Measurements from ENCODE around the gene RPL26. TPM values are rescaled to one million over a fixed set of nuclear protein-coding genes. Genes with fewer than 3 reads are reported as not detected.

The RPL26 gene
- total and polyA plus RNA-seq, 2 donors (not counting 1 experiment from before 2014, with no cell fraction given) = 2,663 to 4,116 TPM

GRCh38 chr17:8426094-8426720 lies 43.2 kb upstream of the RPL26 start:
- Histone ChIP-seq H3K79me2 (ENCODE audit: control insufficient read depth, insufficient read depth, low read length) (no peaks in the 10 kb centered on the region), H3K4me3 (replicated peaks in 1 of 4; ENCODE audit: control extremely low read depth in 1 of 4, insufficient read depth in 1 of 4, low read depth in 3 of 4, low read length in 4 of 4) (no peak overlapping the region), H3K27me3 (ENCODE audit: control insufficient read depth, insufficient read depth, low read length) (no peaks in the 10 kb centered on the region), H3K9ac (ENCODE audit: insufficient read depth, low read length) (no peak overlapping the region), H3K4me1 (ENCODE audit: control insufficient read depth, extremely low read depth, insufficient read depth, low read length) (no peaks in the 10 kb centered on the region), H3K9me3 (ENCODE audit: control insufficient read depth, insufficient read depth, low read depth, low read length) (no peaks in the 10 kb centered on the region), H4K20me1 (ENCODE audit: control insufficient read depth, extremely low read depth, insufficient read depth, low read length) (no peaks in the 10 kb centered on the region), H2AFZ (ENCODE audit: low read length) (no peak overlapping the region), H3K4me2 (ENCODE audit: extremely low read depth, insufficient read depth, low read length) (no peak overlapping the region), H3K27ac (ENCODE audit: insufficient read depth, low read length) (no peak overlapping the region), H3K36me3 (ENCODE audit: control insufficient read depth, insufficient read depth, low read length) (no peaks in the 10 kb centered on the region)
- no peak for DNase-seq (ENCODE audit: low read depth in 2 of 2)
- TF ChIP-seq CTCF (conservative IDR thresholded peaks at IDR 0.05 in 1 of 2, IDR thresholded peaks at IDR 0.05 in 1 of 2; ENCODE audit: low read depth in 1 of 2, low read length in 2 of 2) (no peak), EZH2 (IDR thresholded peaks at IDR 0.05; ENCODE audit: low read length, missing control alignments) (no peak)

- Histone ChIP-seq H3K4me1 (ENCODE audit: control insufficient read depth, extremely low read depth, insufficient read depth, low read length) (no peaks in the 10 kb centered on the region), H4K20me1 (ENCODE audit: control insufficient read depth, extremely low read depth, insufficient read depth, low read length) (no peaks in the 10 kb centered on the region), H3K36me3 (ENCODE audit: control insufficient read depth, insufficient read depth, low read length) (no peaks in the 10 kb centered on the region), H3K79me2 (ENCODE audit: control insufficient read depth, insufficient read depth, low read length) (no peaks in the 10 kb centered on the region), H3K27ac (ENCODE audit: insufficient read depth, low read length) (no peak overlapping the region), H2AFZ (ENCODE audit: low read length) (no peak overlapping the region), H3K27me3 (ENCODE audit: control insufficient read depth, insufficient read depth, low read length) (peaks cover 9% of the 10 kb centered on the region), H3K9ac (ENCODE audit: insufficient read depth, low read length) (no peak overlapping the region), H3K9me3 (ENCODE audit: control insufficient read depth, insufficient read depth, low read depth, low read length) (no peaks in the 10 kb centered on the region), H3K4me3 (replicated peaks in 1 of 4; ENCODE audit: control extremely low read depth in 1 of 4, insufficient read depth in 1 of 4, low read depth in 3 of 4, low read length in 4 of 4) (no peak overlapping the region), H3K4me2 (ENCODE audit: extremely low read depth, insufficient read depth, low read length) (no peak overlapping the region)
- TF ChIP-seq EZH2 (IDR thresholded peaks at IDR 0.05; ENCODE audit: low read length, missing control alignments) (no peak), CTCF (conservative IDR thresholded peaks at IDR 0.05 in 1 of 2, IDR thresholded peaks at IDR 0.05 in 1 of 2; ENCODE audit: low read depth in 1 of 2, low read length in 2 of 2) (no peak)
- no peak for DNase-seq (ENCODE audit: low read depth in 2 of 2)
Measured at GRCh38 chr17:8421571-8421970, 38.6 kb upstream of the RPL26 start.

- TF ChIP-seq EZH2 (IDR thresholded peaks at IDR 0.05; ENCODE audit: low read length, missing control alignments) (no peak), CTCF (conservative IDR thresholded peaks at IDR 0.05 in 1 of 2, IDR thresholded peaks at IDR 0.05 in 1 of 2; ENCODE audit: low read depth in 1 of 2, low read length in 2 of 2) (no peak)
- H3K4me2 ChIP-seq (ENCODE audit: extremely low read depth, insufficient read depth, low read length) = no peak overlapping the region
- H3K79me2 ChIP-seq (ENCODE audit: control insufficient read depth, insufficient read depth, low read length) = no peaks in the 10 kb centered on the region
- no peaks in the 10 kb centered on the region for H3K4me1 ChIP-seq (ENCODE audit: control insufficient read depth, extremely low read depth, insufficient read depth, low read length)
- no peak overlapping the region for H3K27ac ChIP-seq (ENCODE audit: insufficient read depth, low read length)
- DNase-seq (ENCODE audit: low read depth in 2 of 2) = peak; percentile 59 to 85
- H3K9me3 ChIP-seq (ENCODE audit: control insufficient read depth, insufficient read depth, low read depth, low read length) = no peaks in the 10 kb centered on the region
- no peaks in the 10 kb centered on the region for H3K36me3 ChIP-seq (ENCODE audit: control insufficient read depth, insufficient read depth, low read length)
- H3K4me3 ChIP-seq (replicated peaks in 1 of 4; ENCODE audit: control extremely low read depth in 1 of 4, insufficient read depth in 1 of 4, low read depth in 3 of 4, low read length in 4 of 4) = no peak overlapping the region
- no peaks in the 10 kb centered on the region for H4K20me1 ChIP-seq (ENCODE audit: control insufficient read depth, extremely low read depth, insufficient read depth, low read length)
- peaks cover 9% of the 10 kb centered on the region for H3K27me3 ChIP-seq (ENCODE audit: control insufficient read depth, insufficient read depth, low read length)
- H2AFZ ChIP-seq (ENCODE audit: low read length) = no peak overlapping the region
- no peak overlapping the region for H3K9ac ChIP-seq (ENCODE audit: insufficient read depth, low read length)
Measured at GRCh38 chr17:8420041-8420934, 37.3 kb upstream of the RPL26 start.
